ENCODE results near the gene MALT1.
"Not testable (repeated sequence)": the region's sequence is repeated elsewhere in the genome, so short reads cannot be mapped to it uniquely, and the experiment has no call there.

The MALT1 gene

DNA sequence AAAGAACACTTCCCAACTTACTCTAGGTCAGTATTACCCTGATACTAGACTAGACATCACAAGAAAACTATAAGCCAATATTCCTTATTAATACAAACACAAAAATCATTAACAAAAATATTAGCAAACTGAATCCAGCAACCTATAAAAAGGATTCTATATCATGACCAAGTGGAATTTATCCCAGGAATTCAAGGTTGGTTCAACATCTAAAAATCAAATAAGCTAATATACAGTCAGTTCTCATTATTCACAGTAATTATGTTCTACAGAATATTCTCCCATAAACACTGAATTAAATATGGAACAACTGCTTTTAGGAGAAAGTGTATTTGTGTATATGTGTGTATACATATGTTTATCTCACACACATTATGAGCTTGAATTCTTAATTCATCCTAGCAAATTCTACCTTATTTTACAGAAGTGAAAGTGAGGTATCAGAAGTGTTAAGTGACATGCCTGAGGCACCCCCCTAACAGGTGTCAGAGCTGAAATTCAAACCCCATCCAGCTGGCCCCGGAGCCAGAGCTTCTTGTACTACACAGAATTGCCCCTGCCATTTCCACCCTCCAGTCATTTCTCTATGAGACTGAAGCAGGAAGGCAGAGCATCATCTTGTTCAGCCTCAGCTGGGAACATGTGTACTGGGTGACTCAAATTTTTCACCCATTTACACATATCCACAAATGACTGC lies 77.8 kb downstream of the MALT1 start:
- DNase-seq, result no peak

- DNase-seq, result no peak
Measured at GRCh38 chr18:58753976-58754375, 82.7 kb downstream of the MALT1 start.

DNA sequence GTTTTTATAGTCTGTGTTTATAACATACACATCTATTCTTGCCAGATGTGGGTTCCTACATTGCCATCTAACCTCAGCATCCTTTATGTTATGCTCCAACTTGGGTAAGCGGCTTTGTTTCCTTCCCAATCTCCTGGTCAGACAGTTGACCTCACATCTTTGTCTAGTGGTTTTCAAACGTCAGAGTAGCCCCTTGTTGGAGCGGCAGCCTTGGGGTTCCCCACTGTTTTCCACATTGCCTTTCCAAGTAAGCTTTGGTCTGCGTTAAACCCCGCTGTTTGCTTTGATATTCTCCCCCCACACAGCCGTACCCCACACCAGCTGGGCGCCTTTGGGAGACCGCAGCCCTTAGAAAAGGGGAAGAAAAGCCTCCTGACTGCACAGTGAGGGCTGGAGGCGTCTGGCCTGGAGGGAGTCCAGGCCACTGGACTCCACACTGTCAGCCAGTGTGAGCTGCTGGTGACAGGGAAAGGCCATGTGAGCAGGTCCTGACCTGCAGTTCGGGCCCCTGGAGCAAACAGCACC lies 83.3 kb downstream of the MALT1 start:
- no peak for DNase-seq

- no peak for DNase-seq
Measured at GRCh38 chr18:58755304-58756010, 84.2 kb downstream of the MALT1 start.

- DNase-seq, result no peak
Measured at GRCh38 chr18:58756148-58756547, 84.9 kb downstream of the MALT1 start.

DNA sequence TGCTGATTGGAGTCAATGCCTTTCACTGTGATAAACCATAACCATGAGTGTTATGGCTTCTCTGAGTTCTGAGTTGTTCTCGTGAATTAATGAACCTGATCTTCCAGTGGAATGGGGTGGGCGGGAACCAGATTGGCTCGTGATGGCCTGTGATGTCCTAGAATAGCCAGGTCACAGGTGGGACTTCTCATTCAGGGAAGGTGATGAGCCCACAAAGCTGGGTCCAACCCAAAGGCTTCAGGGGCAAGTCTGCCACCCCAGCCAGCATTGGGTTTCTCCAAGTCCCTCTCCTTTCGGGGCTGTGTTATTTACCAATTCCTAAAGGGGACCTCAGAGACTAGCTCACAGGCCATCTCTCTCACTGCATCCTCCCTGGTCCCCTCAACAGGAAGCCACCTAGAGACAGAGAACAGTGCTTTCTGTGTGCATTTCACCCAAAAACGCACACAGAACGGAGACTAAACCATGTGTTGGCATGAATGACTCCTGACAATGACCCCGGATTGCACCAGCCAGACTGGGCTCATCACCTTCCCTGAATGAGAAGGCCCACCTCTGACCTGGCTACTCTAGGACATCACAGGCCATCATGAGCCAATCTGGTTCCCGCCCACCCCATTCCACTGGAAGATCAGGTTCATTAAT lies 85.5 kb downstream of the MALT1 start:
- DNase-seq, result no peak

DNA sequence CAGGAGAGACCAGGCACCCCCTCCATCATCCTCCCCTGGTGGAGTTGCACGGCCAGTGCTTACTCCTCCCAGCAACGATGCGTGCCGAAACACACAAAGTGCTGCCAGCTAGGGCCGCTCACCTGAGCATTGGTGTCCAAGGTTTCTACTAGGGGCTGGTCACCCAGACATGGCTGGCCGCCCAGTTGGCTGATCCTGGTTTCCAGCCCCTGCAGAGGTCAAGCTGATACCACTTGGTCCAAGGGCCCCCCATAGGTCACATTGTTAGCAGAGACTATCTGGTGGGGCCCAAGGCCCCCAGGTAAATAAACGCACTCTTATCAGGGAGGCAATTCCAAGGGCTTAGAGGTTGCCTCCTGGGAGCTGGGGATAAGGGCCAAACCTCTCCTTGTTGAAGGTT lies 86.1 kb downstream of the MALT1 start:
- not testable (repeated sequence) for DNase-seq

DNA sequence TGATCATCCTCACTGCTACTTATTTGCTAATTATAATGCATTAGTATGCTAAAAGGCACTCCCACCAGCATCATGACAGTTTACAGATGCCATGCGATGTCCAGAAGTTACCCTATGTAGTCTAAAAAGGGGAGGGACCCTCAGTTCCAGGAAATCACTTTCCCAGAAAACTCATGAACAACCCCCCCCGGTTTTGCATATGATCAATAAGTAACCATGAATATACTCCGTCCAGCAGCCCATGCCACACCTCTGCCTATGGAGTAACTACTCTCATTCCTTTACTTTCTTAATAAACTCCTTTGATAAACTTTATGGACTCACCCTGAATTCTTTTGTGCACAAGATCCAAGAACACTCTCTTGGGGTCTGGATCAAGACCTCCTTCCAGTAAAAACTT lies 86.8 kb downstream of the MALT1 start:
- DNase-seq, result no peak

GRCh38 chr18:58758606-58759005 lies 87.3 kb downstream of the MALT1 start:
- no peak for DNase-seq

GRCh38 chr18:58761241-58761969 lies 90.1 kb downstream of the MALT1 start:
- DNase-seq, result no peak

DNA sequence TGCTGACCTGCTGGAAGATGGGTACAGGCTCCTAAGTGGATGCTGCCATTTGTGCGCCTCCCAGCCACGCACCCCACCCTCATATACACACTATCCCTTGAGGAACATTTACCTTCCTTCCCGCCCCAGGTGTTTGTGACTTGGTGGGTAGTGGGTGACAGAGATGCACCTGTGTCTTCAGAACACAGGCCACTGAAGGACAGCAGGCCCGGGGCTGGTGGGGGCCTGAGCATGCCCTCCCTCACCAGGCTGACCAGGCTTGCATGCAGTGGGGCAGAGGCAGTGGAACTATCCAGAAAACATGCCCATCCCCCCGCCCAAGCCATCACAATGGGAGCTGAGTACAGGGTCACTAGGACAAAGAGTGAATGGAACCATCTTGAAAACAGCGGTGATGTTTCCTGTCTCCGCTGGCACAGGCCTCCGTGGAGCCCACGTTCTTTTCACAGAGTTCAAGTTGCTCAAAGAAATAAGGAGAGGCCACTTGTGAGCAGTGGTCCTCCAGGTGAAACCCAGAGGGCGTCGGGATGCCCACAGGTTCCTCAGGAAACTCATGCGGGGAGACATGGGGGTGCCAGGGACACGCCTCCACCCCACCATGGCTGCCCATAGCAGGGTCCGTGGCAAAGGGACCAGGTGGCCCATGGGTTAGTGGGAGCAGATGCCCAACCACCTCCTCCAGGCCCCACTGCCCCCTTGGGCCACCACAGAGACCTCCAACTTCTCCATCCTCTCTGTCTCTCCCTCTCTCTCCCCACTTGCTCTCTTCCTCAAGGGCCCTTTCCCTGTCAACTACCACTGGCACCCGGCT lies 90.9 kb downstream of the MALT1 start:
- no peak for DNase-seq

DNA sequence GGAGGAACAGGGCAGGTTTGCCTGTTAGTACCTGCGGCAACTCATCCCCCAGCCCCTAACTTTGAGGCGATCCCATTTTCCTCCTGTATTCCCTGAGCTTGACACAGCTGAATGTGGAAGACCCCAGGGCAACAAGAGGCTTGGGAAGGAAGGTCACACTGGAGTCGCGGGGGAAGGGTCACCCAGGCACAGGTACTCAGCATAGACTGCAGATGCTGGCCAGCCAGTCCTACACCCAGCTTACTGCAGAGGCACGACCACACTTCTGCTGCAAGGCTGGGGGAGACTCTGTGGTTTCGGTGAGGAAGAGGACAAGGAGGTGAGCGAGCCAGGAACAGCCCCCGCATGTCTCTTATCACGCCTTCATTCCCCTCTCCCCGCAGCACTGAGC lies 91.5 kb downstream of the MALT1 start:
- no peak for DNase-seq

- DNase-seq, result no peak
Measured at GRCh38 chr18:58766164-58766563, 94.9 kb downstream of the MALT1 start.

- no peak for DNase-seq
Measured at GRCh38 chr18:58766946-58767345, 95.7 kb downstream of the MALT1 start.

DNA sequence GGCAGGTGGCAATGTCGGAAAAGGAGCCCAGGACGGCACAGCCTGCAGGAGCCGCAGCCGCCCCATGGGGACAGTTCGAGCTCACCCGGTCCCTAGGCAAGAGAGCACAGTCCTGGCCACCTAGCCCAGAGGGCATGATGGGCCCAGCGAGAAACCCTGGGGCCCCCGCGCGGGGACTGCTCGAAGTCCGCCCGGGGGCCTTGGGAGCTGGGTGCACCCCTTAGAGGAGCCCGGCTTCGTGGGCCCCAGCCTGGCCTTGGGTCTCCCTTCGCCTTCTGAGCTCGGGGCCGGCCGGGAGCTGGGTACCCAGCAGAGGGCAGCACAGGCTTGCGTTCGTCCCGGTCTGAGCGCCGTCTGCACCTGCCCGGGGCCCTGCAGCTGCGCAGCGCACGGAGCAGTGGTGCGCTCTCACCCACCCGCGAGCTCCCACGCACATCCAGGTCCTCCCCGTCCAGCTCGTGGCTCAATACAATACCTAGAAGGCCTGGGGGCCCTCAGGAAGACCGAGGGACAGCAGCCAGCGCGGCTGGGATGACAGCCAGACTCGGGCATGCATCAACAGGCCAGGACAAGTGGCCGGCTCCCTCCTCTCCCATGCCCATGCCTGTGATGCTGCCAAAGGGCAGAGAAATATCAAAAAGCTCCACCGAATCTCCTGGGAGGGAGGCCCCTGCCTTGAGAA lies 97.2 kb downstream of the MALT1 start:
- peak; percentile 25 for DNase-seq

GRCh38 chr18:58769321-58769720 lies 98.1 kb downstream of the MALT1 start:
- no peak for DNase-seq

DNA sequence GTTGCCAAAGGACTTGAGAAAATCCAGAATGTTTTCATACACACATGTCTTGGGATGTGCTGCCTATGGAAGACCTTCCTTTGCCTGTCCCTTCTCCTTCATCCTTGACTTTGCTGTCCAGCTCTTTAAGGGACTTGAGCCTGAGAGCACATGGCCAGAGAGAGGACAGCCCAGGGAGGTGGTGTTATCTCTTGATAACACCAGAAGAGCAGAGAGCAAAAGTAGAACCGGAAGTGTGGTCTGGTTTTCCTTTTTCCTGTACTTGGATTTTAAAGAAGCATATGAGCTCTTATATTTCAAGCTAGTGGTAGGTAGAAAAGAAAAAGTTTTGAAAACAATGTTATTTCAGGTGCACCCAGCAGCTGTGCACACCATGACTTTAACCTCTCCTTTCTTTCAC lies 99.3 kb downstream of the MALT1 start:
- no peak for DNase-seq

- no peak for DNase-seq
Measured at GRCh38 chr18:58772161-58772560, 100.9 kb downstream of the MALT1 start.

GRCh38 chr18:58776084-58776483 lies 104.8 kb downstream of the MALT1 start:
- DNase-seq, result no peak

DNA sequence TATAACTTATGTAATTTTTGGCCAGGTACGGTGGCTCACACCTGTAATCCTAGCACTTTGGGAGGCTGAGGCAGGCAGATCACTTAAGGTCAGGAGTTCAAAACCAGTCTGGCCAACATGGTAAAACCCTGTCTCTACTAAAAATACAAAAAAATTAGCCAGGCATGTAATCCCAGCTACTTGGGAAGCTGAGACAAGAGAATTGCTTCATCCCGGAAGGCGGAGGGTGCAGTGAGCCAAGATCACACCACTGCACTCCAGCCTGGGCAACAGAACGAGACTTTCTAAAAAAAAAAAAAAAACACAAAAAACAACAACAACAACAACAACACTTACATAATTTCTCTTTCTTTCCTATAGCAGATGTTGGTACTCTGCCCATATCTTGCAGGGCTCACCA lies 105.3 kb downstream of the MALT1 start:
- not testable (repeated sequence) for DNase-seq

DNA sequence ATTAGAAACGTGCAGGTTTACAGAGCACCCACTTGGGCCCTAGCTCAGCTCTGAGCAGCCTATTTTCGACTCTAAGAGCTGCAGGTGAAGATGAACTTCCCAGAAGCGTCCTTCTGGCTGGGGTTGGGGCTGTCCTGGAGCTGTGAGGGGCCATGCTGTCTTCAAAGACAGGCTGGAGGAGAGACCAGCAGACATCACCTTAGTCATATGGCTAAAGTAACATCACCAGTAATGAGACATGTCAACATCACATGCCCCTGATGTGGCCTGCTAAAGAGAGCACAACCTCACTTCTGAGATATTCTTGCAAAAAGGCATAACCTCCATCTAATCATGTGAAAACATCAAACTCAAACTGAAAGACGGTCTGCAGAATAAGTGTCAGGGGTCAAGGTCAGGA lies 106.2 kb downstream of the MALT1 start:
- no peak for DNase-seq

DNA sequence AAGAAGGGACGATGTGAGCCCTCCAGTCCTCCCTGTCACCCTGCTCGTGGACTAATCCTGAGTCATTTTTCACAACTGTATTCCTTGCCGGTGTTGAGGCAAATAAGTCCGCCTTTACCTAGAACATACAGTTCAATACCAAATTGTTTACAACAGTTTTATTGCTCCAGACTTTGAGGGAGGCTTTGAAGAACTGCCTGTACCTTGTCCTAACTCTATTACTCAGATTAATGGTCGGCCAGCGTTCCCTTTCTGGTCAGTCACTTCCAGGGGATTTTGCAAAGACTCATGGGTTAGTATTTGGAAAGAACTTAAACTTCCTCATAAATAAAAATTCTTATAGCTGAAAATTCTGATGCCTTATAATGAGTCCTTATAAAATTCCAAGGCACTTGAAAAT lies 108.3 kb downstream of the MALT1 start:
- no peak for DNase-seq

Data from effector CD8-positive, alpha-beta T cell (primary cell).